ENCODE data around the gene C1QTNF8.

- TF ChIP-seq CTCF (IDR thresholded peaks at IDR 0.05; ENCODE audit: low read length) = no peak
- no peak for TF ChIP-seq EZH2 (IDR thresholded peaks at IDR 0.05; ENCODE audit: borderline replicate concordance, low read length)
These were observed 33.3 kb upstream of the C1QTNF8 start for GRCh38 chr16:1129106-1129960.

Measured in OCI-LY1 (cell line).